Activated naive CD8-positive, alpha-beta T cell treated with anti-CD3 and anti-CD28 coated beads, Interleukin-2, amount 10 ng/mL, durations not matched to agents 7 days and 5 days (primary cell): ENCODE results near the gene PPP2R2C. TPM values are rescaled to one million over a fixed set of nuclear protein-coding genes. Genes with fewer than 3 reads are reported as not detected.
A peak's percentile ranks its signal among the peaks of the same experiment; 100 is the strongest.

Experiments used
- ATAC-seq: fragments of 150-1000 bp; cut with Tn5 transposase; one replicate; pipeline ENCODE4 v1.10.0; 2021; ENCODE audit warnings: low read depth, moderate library complexity
- POLR2A ChIA-PET: fragments of 350-600 bp; sonication (Branson Sonifier 250); formaldehyde crosslinking; loops from one replicate; lab custom pipeline; 2021; ENCODE audit warnings: antibody characterized with exemption; lab: Charles Lee
- DNase-seq: peaks from one replicate; pipeline ENCODE4 v3.0.0; 2021
- H3K27ac Mint-ChIP-seq: one replicate; pipeline ENCODE4 v1.8.0; 2022; ENCODE audit warnings: mild to moderate bottlenecking, mixed read lengths
- H3K27me3 Mint-ChIP-seq: one replicate; pipeline ENCODE4 v1.8.0; 2022; ENCODE audit warnings: mild to moderate bottlenecking, moderate library complexity, mixed read lengths
- H3K36me3 Mint-ChIP-seq: one replicate; pipeline ENCODE4 v1.8.0; 2021; ENCODE audit warnings: mild to moderate bottlenecking, mixed read lengths
- H3K4me1 Mint-ChIP-seq: one replicate; pipeline ENCODE4 v1.8.0; 2021; ENCODE audit warnings: mixed read lengths
- H3K4me3 Mint-ChIP-seq: one replicate; pipeline ENCODE4 v1.8.0; 2022; ENCODE audit warnings: mild to moderate bottlenecking, moderate library complexity, mixed read lengths
- H3K9me3 Mint-ChIP-seq: one replicate; pipeline ENCODE4 v1.8.0; 2021; ENCODE audit warnings: mixed read lengths
- total RNA-seq, 2 experiments: library from RNA; stranded (reverse); gene quantifications; one replicate each; pipeline ENCODE4 v1.2.3, GENCODE V29; 2021

Gene PPP2R2C
- total RNA-seq, 2 experiments from 2014 or later: not detected

DNA sequence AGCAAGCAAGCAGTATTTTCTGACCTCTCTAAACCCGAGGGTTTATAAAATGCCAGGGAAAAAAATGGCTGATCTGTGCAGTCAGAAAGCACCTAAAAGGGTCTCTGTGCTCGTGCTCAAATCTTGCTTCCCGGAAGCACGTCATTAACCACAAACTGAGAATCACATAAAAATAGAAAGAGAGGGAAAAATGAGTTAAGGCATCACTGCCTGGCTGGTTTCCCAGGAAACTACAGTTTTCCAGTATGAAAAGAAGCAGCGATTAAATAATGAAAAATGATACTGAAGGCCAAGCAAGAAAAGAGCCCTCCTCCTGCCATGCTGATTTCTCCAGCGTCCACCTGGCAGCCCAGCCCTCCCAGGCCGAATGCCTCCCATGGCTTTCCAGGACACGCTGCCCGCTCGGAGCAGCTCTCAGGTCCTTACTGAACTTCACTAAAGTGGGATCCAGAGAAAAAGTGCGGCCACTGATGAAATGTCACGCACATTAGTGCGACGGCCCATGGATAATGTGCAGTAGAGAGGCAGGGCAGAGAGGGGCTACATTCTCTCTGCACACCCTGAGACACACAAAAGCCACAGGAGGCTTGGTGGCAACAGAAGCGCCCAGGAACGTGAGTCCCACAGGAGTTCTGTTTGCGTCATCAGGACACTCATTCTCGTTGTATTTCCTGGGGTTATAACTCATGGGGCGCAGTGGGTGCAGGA, 122.4 kb downstream of the PPP2R2C start:
- H3K36me3 Mint-ChIP-seq: no peaks in the 10 kb centered on the region
- POLR2A ChIA-PET: no interaction called here
- H3K27me3 Mint-ChIP-seq: peaks cover 3% of the 10 kb centered on the region
- no peaks in the 10 kb centered on the region for H3K4me1 Mint-ChIP-seq
- H3K4me3 Mint-ChIP-seq: no peak overlapping the region
- ATAC-seq (no peak), DNase-seq (no peak)
- no peaks in the 10 kb centered on the region for H3K9me3 Mint-ChIP-seq
- H3K27ac Mint-ChIP-seq: no peak overlapping the region

DNA sequence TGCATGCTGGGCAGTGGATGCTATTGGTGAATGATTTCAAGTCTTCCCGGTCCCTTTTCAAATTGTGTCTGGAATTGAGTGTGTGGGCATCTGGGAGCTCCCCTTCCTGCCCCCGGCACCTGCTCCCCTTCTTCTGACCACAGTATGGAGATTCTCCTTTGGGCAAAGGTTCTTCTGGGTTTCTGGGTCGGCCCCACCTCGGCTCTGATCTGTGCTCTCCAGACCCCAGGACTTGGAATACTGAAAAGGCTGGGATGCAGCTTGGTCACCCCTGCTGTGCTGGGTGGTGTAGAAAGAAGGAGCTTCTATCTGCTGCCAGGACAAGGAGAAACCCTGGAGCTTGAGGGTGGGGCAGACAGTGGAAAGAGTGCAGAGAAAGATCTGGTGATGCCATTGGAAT, 124.0 kb downstream of the PPP2R2C start:
- H3K27ac Mint-ChIP-seq: no peak overlapping the region
- ATAC-seq (no peak), DNase-seq (no peak)
- no peaks in the 10 kb centered on the region for H3K9me3 Mint-ChIP-seq
- H3K27me3 Mint-ChIP-seq: peaks cover 3% of the 10 kb centered on the region
- H3K4me3 Mint-ChIP-seq: no peak overlapping the region
- no peaks in the 10 kb centered on the region for H3K4me1 Mint-ChIP-seq
- POLR2A ChIA-PET: no interaction called here
- H3K36me3 Mint-ChIP-seq: no peaks in the 10 kb centered on the region

DNA sequence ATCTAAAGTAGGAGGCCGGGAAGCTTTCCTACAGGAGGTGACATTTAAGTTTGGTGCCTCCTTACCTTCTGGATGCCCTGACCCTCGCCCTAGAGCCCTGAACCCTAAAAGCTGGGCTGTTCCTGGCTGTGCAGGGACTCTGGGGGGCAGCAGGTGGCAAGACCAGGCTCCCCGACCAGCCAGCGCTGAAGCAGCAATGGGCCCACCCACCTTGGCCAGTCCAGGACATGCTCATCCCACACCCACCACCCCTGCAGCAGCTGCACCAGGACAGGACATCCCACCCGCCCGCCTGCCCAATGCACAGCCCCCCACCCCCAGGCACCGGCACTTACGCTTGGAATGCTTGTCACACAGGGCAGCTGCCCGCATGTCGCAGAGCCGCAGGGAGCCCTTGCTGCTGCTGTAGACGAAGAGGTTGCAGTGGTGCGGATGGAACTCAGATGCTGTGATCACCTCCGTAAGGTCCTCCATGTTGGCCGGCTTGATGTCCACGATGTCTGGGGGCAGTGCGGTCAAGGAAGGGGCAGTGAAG, 124.8 kb downstream of the PPP2R2C start:
- H3K27ac Mint-ChIP-seq: no peak overlapping the region
- POLR2A ChIA-PET: no interaction called here
- no peaks in the 10 kb centered on the region for H3K36me3 Mint-ChIP-seq
- no peak overlapping the region for H3K4me3 Mint-ChIP-seq
- ATAC-seq (no peak), DNase-seq (no peak)
- no peaks in the 10 kb centered on the region for H3K4me1 Mint-ChIP-seq
- H3K27me3 Mint-ChIP-seq: peaks cover 6% of the 10 kb centered on the region
- no peaks in the 10 kb centered on the region for H3K9me3 Mint-ChIP-seq

GRCh38 chr4:6346373-6347110, 125.9 kb downstream of the PPP2R2C start:
- H3K9me3 Mint-ChIP-seq: no peaks in the 10 kb centered on the region
- no peak overlapping the region for H3K27ac Mint-ChIP-seq
- no peaks in the 10 kb centered on the region for H3K36me3 Mint-ChIP-seq
- POLR2A ChIA-PET: no interaction called here
- no peak overlapping the region for H3K4me3 Mint-ChIP-seq
- ATAC-seq (no peak), DNase-seq (no peak)
- no peaks in the 10 kb centered on the region for H3K4me1 Mint-ChIP-seq
- H3K27me3 Mint-ChIP-seq: peaks cover 6% of the 10 kb centered on the region

- ATAC-seq (no peak), DNase-seq (no peak)
- Mint-ChIP-seq H3K36me3 (no peaks in the 10 kb centered on the region), H3K4me1 (no peaks in the 10 kb centered on the region), H3K27me3 (peaks cover 6% of the 10 kb centered on the region), H3K4me3 (no peak overlapping the region), H3K9me3 (no peaks in the 10 kb centered on the region), H3K27ac (no peak overlapping the region)
- POLR2A ChIA-PET: no interaction called here
Observed at GRCh38 chr4:6345866-6346265, 126.5 kb downstream of the PPP2R2C start.

GRCh38 chr4:6345096-6345830, 127.2 kb downstream of the PPP2R2C start:
- Mint-ChIP-seq H3K4me3 (no peak overlapping the region), H3K4me1 (no peaks in the 10 kb centered on the region), H3K27me3 (peaks cover 6% of the 10 kb centered on the region), H3K9me3 (no peaks in the 10 kb centered on the region), H3K27ac (no peak overlapping the region), H3K36me3 (no peaks in the 10 kb centered on the region)
- ATAC-seq: no peak
- POLR2A ChIA-PET: no interaction called here
- DNase-seq: no peak

DNA sequence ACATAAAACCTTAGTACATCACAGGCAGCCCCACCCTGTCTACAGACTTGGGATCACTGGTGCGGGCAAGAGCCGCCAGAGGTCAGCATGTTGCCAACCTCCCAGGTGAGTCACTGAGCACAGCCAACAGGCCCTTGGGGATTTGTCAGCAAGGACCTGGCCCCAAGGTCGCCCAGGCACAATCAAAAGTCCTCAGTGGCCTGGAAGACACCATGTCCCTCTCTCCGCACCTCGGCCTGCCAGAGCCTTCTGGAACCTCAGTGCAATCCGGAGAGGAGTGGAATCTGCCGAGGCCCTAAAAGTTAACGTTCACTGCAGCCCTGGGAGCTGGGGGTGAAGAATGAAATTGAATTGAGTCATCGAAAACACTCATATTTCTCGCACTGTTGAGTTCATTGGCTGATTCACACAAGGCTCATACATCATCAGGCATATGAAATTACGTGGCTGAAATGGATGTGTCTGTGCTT, 128.4 kb downstream of the PPP2R2C start:
- DNase-seq (no peak), ATAC-seq (no peak)
- Mint-ChIP-seq H3K36me3 (no peaks in the 10 kb centered on the region), H3K4me1 (peaks cover 3% of the 10 kb centered on the region), H3K4me3 (no peak overlapping the region), H3K27me3 (peaks cover 11% of the 10 kb centered on the region), H3K9me3 (no peaks in the 10 kb centered on the region), H3K27ac (no peak overlapping the region)
- POLR2A ChIA-PET: no interaction called here

DNA sequence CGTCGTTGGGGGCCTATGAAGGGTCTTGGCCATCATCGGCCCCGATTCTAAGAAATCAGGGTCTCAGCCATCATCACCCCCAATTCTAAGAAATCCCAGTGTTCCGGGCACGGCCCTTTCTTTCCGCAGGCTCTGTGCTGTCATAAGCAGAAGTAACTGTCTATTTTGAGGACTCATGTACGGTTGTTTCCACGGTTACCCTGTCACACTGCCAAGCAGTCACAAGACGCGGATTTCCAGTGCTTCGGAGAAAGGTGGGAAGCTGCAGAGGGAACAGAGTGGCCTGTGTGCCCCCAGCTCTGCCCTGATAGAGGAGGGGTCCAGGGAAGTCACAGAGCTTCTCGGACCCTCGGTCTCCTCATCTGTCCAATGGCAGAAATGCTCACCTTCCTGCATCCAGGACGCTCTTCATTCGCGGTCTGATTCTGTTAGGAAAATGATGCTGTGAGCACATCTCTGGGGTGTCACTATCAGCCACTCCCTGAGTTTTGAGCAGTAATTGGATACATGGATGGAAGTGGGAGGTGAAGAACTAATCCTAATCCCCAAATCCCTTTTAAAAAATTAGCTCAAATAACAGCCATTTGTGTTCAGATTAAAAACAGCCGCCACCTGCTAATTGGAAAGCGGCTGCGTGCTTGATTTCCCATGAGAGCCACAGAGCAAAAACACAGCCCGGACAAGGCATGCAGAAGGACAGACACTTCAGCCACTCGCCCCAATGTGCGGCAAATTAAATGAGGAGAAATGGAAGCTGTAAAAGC, 129.7 kb downstream of the PPP2R2C start:
- no peak for DNase-seq
- peaks cover 16% of the 10 kb centered on the region for H3K4me1 Mint-ChIP-seq
- H3K4me3 Mint-ChIP-seq: no peak overlapping the region
- H3K36me3 Mint-ChIP-seq: no peaks in the 10 kb centered on the region
- H3K9me3 Mint-ChIP-seq: no peaks in the 10 kb centered on the region
- POLR2A ChIA-PET: no interaction called here
- no peak for ATAC-seq
- no peak overlapping the region for H3K27ac Mint-ChIP-seq
- peaks cover 17% of the 10 kb centered on the region for H3K27me3 Mint-ChIP-seq

GRCh38 chr4:6341696-6342095, 130.7 kb downstream of the PPP2R2C start:
- H3K4me1 Mint-ChIP-seq: peaks cover 17% of the 10 kb centered on the region
- ATAC-seq (no peak), DNase-seq (no peak)
- no peaks in the 10 kb centered on the region for H3K9me3 Mint-ChIP-seq
- H3K27ac Mint-ChIP-seq: no peak overlapping the region
- POLR2A ChIA-PET: no interaction called here
- no peak overlapping the region for H3K4me3 Mint-ChIP-seq
- no peaks in the 10 kb centered on the region for H3K36me3 Mint-ChIP-seq
- peaks cover 24% of the 10 kb centered on the region for H3K27me3 Mint-ChIP-seq

- Mint-ChIP-seq H3K4me3 (no peak overlapping the region), H3K9me3 (no peaks in the 10 kb centered on the region), H3K4me1 (peaks cover 17% of the 10 kb centered on the region), H3K36me3 (no peaks in the 10 kb centered on the region), H3K27me3 (peaks cover 24% of the 10 kb centered on the region), H3K27ac (peak overlapping the region; percentile 59)
- ATAC-seq: no peak
- POLR2A ChIA-PET: no interaction called here
- no peak for DNase-seq
Observed at GRCh38 chr4:6340446-6341015, 131.9 kb downstream of the PPP2R2C start.

DNA sequence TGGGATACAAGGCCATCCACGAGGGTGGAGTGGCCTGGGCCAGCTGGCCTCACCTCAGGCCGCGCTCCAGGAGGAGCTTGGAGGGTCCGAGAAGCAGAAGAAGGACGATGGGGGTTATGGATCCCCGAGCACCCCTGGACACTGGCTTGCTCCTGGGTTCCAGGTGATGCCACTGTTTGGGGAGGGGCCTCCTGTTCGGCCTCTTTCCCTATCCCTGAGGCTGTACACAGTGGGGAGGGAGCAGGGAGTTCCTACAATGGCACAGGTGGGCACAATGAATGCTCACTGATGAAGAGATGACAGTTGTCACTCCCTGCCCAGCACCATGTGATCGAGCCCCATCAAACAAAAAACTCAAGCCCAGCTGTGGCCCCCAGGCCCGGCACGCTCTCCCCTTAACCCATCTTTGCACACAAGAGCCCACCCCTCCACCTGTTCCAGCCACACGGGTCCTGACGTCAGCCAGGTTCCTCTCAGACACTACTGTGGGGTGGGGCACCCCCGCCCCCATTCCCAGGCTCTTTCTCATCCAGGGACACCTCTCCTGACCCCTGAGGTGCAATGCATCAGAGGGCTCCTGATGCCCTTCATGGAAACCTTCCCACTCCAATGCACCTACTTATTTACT, 132.5 kb downstream of the PPP2R2C start:
- no peaks in the 10 kb centered on the region for H3K36me3 Mint-ChIP-seq
- DNase-seq (no peak), ATAC-seq (no peak)
- H3K27ac Mint-ChIP-seq: no peak overlapping the region
- H3K4me1 Mint-ChIP-seq: peaks cover 17% of the 10 kb centered on the region
- POLR2A ChIA-PET: no interaction called here
- no peak overlapping the region for H3K4me3 Mint-ChIP-seq
- peaks cover 27% of the 10 kb centered on the region for H3K27me3 Mint-ChIP-seq
- no peaks in the 10 kb centered on the region for H3K9me3 Mint-ChIP-seq
